BLaER1 (cell line): Measurements from ENCODE around the gene CLCA1.

Experiments used
- H3K27ac ChIP-seq: shearing (Covaris generic); formaldehyde crosslinking; 2 replicates; pipeline ENCODE4 v1.8.1; 2022
- H3K27me3 ChIP-seq: shearing (Covaris generic); formaldehyde crosslinking; 2 replicates; pipeline ENCODE4 v1.8.1; 2022
- H3K36me3 ChIP-seq: shearing (Covaris generic); formaldehyde crosslinking; 2 replicates; pipeline ENCODE4 v1.8.1; 2022
- H3K4me1 ChIP-seq: shearing (Covaris generic); formaldehyde crosslinking; 2 replicates; pipeline ENCODE4 v1.8.1; 2022
- H3K4me2 ChIP-seq: shearing (Covaris generic); formaldehyde crosslinking; 2 replicates; pipeline ENCODE4 v1.8.1; 2022
- H3K4me3 ChIP-seq: shearing (Covaris generic); formaldehyde crosslinking; 2 replicates; pipeline ENCODE4 v1.8.1; 2022
- H3K9ac ChIP-seq: shearing (Covaris generic); formaldehyde crosslinking; 2 replicates; pipeline ENCODE4 v1.8.1; 2022
- H3K9me3 ChIP-seq: shearing (Covaris generic); formaldehyde crosslinking; 2 replicates; pipeline ENCODE4 v1.8.1; 2022
- H4K20me1 ChIP-seq: shearing (Covaris generic); formaldehyde crosslinking; 2 replicates; pipeline ENCODE4 v1.8.1; 2022
- Cebpa-rat ChIP-seq: shearing (Covaris generic); IDR thresholded peaks from 2 replicates; pipeline ENCODE4 v1.8.1; 2022

Gene CLCA1

GRCh38 chr1:86546787-86547221, 78.1 kb downstream of the CLCA1 start, which contains the start of gene CLCA4:
Gene CLCA4 (plus strand): TSS chr1:86547078. CDS start chr1:86547120, 42 bp downstream.
- no peak for TF ChIP-seq Cebpa-rat
- Histone ChIP-seq H3K4me2 (no peak within 1 kb of the TSS), H3K4me1 (no peaks in the 10 kb centered on the region), H3K36me3 (no peaks in the 10 kb centered on the region), H4K20me1 (no peaks in the 10 kb centered on the region), H3K27ac (no peak within 1 kb of the TSS), H3K9me3 (no peaks in the 10 kb centered on the region; the same call in 1 of the 2 replicates), H3K9ac (no peak within 1 kb of the TSS), H3K27me3 (no peaks in the 10 kb centered on the region), H3K4me3 (no peak within 1 kb of the TSS)

GRCh38 chr1:86548839-86549238, 80.1 kb downstream of the CLCA1 start:
- Histone ChIP-seq H3K27me3 (no peaks in the 10 kb centered on the region), H3K4me2 (no peak overlapping the region), H3K27ac (no peak overlapping the region), H3K4me3 (no peak overlapping the region), H3K9me3 (peaks cover 10% of the 10 kb centered on the region), H3K36me3 (no peaks in the 10 kb centered on the region), H3K9ac (no peak overlapping the region), H4K20me1 (no peaks in the 10 kb centered on the region), H3K4me1 (no peaks in the 10 kb centered on the region)
- no peak for TF ChIP-seq Cebpa-rat
